HG02763 (cell line): ENCODE results near the gene THSD1.

Source experiments
- ATAC-seq: cut with Tn5 transposase; IDR thresholded peaks from one replicate; pipeline ENCODE4 v1.9.1; 2021; ENCODE audit warnings: mild to moderate bottlenecking, moderate library complexity; ENCODE audit not compliant: unreplicated experiment

Gene THSD1, protein sequence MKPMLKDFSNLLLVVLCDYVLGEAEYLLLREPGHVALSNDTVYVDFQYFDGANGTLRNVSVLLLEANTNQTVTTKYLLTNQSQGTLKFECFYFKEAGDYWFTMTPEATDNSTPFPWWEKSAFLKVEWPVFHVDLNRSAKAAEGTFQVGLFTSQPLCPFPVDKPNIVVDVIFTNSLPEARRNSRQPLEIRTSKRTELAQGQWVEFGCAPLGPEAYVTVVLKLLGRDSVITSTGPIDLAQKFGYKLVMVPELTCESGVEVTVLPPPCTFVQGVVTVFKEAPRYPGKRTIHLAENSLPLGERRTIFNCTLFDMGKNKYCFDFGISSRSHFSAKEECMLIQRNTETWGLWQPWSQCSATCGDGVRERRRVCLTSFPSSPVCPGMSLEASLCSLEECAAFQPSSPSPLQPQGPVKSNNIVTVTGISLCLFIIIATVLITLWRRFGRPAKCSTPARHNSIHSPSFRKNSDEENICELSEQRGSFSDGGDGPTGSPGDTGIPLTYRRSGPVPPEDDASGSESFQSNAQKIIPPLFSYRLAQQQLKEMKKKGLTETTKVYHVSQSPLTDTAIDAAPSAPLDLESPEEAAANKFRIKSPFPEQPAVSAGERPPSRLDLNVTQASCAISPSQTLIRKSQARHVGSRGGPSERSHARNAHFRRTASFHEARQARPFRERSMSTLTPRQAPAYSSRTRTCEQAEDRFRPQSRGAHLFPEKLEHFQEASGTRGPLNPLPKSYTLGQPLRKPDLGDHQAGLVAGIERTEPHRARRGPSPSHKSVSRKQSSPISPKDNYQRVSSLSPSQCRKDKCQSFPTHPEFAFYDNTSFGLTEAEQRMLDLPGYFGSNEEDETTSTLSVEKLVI

DNA sequence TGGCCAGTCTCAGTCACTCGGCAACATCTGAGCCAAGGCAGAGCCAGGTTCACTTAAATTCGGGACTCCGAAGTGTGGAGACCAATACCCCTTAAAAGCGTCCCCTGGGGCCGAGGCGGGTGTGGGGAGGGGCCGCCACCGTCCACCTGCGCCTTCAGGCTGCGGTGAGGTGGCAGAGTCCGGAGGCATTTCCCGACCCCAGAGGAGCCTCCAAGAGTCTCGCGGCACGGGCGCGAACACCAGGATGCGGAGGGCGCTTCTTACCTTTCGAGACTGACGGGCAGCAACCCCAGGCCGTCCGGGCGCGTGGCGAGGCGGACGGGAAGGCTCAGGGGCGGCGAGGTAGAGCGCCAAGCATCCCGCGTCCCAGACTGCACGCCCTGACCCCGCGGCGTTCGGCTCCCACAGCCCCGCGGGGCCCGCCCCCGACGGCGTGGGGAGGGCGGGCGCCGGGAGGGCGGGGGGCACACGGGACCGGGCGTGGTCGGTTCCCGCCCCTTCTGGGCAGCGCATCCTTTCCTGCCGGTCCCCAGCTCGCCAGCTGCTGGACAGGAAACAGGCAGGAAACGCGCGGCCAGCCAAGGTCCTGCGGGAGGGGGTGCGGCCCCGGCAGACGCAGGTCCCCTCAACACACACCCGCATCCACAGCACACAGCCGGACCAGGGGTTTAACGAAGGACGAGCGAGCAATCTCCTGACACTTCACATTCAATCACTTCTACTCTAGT is at the start of gene THSD1:
Gene THSD1, minus strand, starts transcription at position 406 of the 728 bp plus-strand sequence. CDS start 3,572 bp downstream, outside the sequence.
- ATAC-seq, result no peak

DNA sequence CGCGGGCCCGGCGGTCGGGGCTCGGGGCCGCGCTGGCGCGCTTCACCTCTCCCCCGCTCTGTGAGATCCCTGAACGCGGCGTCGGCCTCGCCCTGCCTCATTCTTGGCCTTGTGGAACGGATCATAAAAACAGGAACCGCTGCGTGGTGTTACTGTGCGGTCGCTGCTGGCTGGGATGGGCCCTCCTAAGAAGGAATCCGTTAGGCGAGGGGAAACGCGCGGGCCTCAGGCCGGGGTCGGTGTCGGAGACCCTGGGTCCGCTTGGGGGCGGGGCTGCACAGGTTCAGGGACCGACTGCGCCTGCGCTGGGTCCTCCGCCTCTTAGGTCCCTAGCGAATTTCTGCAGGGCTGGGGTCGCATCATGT is 49.7 kb upstream of the THSD1 start:
- peak; percentile 30 for ATAC-seq

DNA sequence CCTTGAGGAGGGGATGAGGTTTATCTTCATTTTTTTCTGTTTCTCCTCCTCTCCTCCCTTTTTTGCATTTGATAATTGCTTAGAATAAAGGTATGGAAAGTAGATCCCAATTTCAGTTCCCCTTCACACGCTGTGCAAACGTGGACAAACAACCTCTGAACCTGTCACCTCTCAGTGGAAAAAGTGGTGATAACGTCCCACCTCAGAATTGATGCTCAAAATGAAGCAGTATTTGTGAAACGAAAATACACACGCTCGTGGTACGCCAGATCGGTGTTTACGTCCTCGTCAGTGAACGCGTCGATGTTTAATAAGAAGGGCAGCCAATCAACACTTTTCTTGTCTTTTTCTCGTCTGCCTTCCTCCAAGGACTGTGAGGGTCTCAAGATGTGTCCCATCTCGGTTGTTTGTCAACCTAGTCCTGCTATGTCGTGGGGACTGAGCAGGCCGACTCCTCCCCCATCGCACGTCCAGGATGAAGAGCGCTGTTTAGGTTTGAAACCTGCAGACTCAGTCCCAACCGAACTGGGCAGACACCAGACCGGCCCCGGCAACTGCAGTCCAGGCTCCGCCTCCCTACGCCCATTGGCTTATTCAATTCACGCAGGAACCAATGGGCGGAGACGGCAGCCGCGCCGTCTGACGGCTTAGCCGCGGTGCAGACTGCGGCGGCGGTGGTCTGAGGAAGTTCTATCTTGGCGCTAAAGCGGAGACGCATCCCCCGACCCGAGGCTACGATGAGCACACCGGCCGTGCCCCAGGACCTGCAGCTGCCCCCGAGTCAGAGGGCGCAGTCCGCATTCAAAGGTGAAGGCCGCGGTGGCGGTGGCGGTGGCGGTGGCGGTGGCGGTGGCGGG is 49.1 kb upstream of the THSD1 start, which contains the start of gene CKAP2:
Gene CKAP2, plus strand, starts transcription at position 659 of the 857 bp plus-strand sequence. Its CDS starts 79 bp downstream, at position 738.
- ATAC-seq, result peak; percentile 79

DNA sequence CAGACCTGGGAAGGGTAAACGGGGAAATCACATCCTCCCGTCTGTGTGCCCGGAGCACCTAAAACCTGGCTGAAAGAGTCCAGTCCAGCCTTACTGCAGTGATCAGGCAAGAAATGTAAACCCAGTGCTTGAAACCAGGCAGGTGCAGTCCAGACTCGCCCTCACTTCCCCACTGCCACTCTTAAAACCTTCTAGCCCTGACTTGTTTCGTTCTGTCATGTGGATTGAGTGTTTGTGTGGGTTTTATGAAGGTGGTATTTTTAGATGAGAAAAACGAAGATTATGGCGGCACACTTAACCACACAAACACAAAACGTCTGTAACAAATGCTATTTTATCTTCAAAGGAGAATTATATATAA is 48.5 kb upstream of the THSD1 start:
- peak; percentile 34 for ATAC-seq

DNA sequence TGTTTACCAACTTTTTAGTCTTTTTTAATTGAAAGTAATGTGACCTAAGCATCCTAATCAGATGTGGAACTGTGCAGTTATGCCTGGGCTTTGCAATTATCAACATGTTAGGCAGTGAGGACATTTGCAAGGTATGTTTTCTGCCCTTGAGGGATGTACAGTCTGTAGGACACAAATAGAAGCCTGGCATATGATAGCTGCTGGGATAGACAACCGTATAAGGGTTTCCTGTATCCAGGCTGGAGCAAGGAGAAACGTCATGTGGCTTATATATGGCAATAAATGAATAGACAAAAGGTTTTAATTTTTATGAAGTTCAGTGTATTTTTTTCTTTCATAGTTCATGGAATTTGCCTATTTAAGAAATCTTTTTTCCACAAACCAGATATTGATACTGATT is 46.5 kb upstream of the THSD1 start:
- ATAC-seq, result no peak

DNA sequence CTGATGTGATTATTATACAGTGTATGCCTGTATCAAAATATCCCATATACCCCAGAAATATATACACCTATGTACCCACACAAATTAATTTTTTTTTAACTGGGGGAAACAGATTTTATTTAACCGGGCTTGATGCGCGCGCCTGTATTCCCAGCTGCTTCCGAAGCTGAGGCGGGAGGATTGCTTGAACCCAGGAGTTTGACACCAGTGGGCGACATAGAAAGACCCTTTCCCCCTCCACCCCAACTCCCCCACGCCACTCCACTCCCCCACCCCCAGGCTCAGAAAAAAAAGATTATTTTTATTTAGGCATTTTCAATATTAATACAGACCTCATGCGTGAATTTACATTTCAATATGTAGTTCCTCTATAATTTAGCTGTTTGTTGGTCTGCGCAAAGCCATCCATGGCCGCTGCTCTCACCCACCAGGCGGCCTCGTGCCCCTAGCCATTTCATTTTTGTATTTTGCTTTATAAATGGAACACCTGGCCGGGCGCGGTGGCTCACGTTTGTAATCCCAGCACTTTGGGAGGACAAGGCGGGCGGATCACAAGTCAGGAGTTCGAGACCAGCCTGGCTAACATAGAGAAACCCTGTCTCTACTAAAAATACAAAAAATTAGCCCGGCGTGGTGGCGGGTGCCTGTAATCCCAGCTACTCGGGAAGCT is 45.3 kb upstream of the THSD1 start:
- ATAC-seq, result no peak

DNA sequence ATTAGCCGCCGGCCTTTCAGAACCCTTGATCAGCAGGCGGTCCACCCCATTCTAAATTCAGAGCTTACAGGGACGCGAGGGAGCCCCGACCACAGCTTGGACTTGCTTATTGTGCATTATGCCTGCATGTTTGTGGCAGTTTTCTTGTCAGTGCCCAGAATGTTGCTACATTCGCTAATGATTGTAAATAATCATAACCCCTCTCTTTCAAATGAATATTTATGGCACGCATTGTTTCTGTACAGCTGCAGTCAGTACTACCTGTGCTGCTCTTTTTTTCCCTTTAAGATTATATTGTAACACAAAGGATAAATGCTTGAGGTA is 44.8 kb upstream of the THSD1 start:
- ATAC-seq, result no peak

DNA sequence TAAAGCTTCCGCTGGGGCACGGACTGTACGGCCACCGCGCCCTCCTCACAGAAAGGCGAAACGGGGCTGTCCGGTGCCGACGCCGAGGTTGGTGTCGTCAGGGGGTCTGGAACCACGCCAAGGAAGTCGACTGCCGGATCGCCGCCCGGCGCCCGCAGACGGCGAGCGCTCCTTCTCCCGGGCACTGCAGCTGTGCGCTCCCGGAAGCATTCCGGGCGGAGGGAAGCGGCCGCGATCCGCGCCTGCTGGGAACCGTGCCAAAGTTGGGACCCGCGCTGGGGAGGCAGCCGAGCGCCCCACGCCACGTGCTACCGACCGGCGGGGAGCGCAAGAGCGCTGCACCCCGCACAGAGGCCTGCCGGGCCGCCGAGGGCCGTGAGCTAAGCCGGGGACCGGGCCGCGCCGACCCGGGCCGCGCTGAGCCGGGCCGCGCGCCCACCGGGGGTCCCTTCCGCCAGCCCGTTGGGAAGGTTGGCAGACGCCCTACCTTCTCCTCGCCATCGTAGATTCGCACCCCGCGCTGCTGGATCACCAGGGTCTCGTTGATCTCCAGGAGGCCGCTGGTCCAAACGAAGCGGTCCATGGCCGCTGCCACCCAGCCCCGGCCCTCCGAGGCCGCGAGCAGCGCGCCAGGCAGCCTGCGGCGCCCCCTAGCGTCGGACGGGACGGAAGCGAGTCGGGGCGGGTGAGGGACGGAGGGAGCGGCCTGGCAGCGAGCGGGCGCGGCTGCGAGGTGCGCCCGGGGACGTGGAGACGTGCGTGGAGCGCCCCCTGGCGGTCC is 44.2 kb upstream of the THSD1 start, which contains the start of gene VPS36:
Gene VPS36, minus strand, starts transcription at position 623 of the 781 bp plus-strand sequence. Its CDS starts 40 bp downstream, at position 583.
- ATAC-seq, result peak; percentile 56

DNA sequence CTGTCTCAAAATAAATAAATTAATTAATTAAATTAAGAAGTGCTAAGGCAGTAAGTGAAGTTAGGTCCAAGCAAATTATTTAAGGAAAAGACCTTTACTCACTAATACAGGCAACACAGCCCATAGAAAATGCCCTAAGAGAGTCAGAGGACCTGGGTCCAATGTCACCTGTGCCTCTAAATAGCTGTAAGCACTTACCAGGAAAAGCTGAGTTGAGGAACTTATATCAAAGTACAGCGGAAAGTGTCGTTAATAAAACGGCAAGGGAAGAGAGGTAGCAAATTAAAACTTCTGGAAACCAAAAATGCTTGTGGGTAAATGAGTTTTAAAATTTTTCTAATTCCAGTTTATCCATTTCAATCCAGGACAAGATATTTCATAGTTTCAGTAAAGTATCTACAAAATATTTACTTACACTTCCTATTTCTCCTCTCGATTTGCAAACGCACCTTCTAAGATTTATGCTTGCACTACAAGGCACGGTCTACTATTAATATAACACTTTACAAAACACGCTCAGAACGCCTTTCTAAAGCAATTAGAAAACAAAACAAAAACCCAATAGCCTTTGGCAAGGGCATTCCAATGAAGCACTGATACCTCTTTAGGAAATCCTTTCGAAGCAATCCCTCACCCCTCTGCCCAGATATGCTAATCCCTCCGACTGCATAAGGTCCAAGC is 43.5 kb upstream of the THSD1 start:
- no peak for ATAC-seq

DNA sequence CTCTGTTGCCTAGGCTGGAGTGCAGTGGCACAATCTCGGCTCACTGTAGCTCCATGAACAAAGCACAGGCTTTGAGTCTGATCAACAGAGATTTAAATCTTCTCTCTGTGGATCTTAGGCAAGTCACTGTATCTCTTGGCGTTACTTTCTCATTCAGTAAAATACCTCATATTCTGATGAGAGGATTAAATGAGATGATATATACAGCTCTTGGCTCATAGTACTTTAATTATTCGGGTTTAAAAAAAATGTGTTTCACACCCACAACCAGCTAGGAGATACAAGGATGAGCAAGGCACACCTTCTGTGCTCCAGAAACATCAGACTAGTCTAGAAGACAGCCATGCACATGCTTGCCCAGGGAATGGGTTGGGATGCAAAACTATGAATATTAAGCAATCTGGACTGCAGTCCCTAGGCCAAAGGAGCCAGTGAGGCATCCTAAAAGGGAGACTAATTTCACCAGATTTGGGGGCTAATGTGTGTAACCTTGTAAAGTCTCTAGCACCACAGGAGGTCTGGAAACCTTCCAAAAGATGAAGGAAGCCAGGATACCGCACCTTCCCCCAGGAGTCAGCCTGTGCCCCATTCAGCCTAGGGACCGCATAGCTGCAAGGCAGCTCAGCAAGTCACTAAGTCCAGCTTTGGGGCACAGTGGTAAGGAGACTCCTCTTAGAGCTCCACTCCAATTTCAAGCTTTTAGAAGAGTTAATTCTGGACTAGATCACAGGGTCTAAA is 42.0 kb upstream of the THSD1 start:
- no peak for ATAC-seq

DNA sequence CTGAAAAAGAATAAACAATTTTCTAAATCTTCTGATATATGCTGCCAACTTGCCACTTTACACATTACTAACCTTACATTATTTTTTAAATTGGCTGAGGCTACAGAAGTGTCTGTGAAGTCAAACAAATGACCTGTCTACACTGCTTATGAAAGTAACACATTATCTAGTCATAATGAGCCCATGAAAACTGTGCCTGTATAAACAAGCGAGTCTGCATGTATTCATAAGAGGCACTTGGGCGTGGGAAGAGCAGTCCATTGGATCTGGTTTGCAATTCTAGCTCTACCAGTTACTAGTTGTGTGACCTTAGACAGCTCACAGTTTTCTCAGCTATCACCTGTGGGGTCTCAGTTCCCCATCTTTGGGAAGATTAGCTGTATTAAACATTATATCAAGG is 41.4 kb upstream of the THSD1 start:
- no peak for ATAC-seq

DNA sequence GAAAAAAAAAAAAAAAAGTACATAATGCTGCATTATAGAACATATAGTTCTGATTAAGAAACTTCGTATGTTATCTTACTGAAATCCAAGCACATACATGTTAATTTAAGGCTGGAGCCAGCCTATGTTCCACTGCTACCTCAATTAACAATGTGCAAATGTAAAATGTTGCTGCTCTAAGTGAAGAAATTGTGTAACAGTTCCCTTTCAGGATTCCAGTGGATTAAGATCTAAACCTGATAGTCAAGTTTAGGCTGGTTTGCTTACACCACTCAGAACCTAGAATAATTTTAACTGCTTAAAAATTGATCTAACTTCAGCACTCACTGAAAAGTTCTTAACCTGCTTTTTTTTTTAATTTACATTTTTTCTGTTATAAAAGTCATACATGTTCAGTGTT is 40.3 kb upstream of the THSD1 start:
- ATAC-seq, result no peak

DNA sequence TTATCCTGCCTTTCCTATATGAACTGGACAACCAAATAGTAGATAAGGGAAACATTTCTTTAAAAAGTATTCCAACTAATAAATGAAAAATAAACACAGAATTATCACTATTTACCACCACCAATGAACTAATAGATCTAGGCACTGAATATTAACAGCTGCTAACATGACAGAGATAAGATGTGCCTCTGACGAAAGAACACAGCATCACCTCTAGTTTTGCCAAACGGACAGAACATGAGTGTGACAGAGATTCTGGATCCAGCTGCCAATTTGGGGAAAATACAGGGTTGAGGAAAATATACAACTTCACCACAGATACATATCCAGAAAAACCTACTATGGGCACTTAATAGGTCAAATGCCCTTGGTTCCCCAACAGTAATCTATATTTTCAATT is 26.5 kb upstream of the THSD1 start:
- ATAC-seq, result no peak

DNA sequence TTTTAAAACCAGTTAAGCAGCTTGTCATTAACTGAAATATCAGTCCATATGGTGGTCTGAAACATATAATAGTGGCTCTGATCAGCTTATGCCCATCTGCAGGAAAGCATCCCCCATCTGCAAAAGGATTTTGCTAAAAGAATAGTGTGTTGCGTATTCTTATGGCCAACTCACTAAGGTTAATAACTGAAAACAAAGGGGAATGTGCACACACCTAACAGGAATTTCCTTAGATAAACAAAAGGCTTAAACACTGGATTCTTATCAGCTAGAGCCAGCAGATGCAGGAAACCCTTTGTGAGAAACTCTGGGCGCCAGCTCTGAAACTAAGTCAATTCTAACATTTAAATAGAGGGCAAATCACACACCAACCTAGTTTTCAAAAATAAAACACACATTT is 22.3 kb upstream of the THSD1 start:
- ATAC-seq, result no peak

DNA sequence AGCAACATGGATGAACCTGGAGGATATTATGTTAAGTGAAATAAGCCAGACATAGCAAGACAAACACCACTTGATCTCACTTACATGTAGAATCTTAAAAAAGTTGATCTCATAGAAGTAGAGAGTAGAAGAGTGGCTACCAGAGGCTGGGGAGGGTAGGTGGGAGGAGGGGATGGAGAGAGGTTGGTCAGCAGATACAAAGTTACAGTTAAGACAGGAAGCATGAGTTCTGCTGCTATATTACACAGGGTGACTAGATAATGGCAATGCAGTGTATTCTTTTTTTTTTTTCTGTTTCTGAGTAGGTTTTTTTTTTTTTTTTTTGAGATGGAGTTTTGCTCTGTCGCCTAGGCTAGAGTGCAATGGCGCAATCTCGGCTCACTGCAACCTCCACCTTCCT is 15.2 kb upstream of the THSD1 start:
- ATAC-seq, result no peak

DNA sequence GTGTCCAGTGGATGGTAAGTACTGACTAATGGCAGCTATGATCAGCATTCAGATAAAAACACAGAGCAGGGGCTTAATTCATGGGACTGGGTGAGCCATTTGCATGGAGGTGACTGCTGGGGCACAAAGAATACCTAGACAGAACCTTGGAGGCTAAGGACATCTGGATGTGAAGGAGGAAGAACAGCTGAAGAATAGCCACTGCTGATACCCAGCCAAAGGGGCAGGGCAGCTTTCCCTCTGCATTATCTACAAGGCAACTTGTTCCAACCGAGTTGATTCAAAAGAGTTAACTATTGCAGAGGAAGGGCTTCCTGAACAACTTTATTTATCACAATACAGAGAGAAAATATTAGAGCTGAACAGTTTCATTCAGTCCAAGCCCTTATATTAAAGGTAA is 13.1 kb upstream of the THSD1 start:
- ATAC-seq, result no peak

DNA sequence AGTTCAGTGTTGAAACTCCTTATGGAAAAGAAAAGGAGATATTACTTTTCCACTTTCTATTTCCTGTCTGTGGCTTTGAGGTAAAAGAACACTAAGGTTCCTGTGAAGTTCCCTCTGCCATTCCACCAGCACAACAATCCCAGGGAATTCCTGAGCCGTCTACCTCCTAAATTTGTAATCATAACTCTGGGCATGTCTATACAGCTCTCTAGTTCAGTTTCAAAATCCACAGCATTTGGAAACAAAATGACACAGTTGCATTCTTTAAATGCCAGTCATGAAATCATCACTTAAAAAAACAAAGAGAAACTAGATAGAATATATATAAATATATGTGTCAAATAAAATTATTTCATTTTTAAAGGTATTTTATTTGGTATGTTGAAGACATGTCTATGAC is 9.0 kb upstream of the THSD1 start:
- no peak for ATAC-seq

DNA sequence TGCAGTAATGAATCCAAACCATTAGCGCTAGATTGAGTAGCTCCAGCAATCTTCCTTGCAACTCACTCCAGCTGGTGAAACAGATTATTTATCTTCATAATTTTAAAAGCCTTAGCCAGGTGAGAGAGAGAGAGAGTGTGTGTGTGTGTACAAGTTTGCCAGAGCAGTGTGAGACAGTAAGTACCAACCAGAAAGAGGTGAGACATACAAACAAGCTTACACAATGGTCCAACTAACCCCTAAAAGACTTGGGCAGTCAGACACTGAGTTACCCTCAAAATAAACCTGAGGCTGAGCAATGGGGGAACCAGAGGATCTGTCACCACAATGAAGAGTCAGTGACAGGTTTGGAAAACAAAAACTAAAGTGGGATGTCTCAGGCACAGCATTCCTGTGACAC is 8.1 kb upstream of the THSD1 start:
- ATAC-seq, result no peak
